HG03103 (cell line): ENCODE data around the gene PIAS1.
"Not testable (repeated sequence)": the region's sequence is repeated elsewhere in the genome, so short reads cannot be mapped to it uniquely, and the experiment has no call there.

Source experiments
- ATAC-seq: cut with Tn5 transposase; IDR thresholded peaks from one replicate; pipeline ENCODE4 v1.9.1; 2021; ENCODE audit warnings: low read depth; ENCODE audit not compliant: unreplicated experiment

PIAS1 gene

GRCh38 chr15:68113273-68113672 is 59.2 kb downstream of the PIAS1 start:
- no peak for ATAC-seq

- ATAC-seq = no peak
Measured at GRCh38 chr15:68113751-68114150, 59.6 kb downstream of the PIAS1 start.

- no peak for ATAC-seq
Measured at GRCh38 chr15:68114356-68114755, 60.2 kb downstream of the PIAS1 start.

- no peak for ATAC-seq
Measured at GRCh38 chr15:68114840-68115239, 60.7 kb downstream of the PIAS1 start.

GRCh38 chr15:68124700-68125099 is 70.6 kb downstream of the PIAS1 start:
- no peak for ATAC-seq

GRCh38 chr15:68126396-68126795 is 72.3 kb downstream of the PIAS1 start:
- ATAC-seq = no peak

GRCh38 chr15:68129072-68129471 is 75.0 kb downstream of the PIAS1 start:
- ATAC-seq = no peak

- no peak for ATAC-seq
Measured at GRCh38 chr15:68130851-68131250, 76.7 kb downstream of the PIAS1 start.

- ATAC-seq = no peak
Measured at GRCh38 chr15:68137096-68137495, 83.0 kb downstream of the PIAS1 start.

- no peak for ATAC-seq
Measured at GRCh38 chr15:68143129-68143528, 89.0 kb downstream of the PIAS1 start.

- no peak for ATAC-seq
Measured at GRCh38 chr15:68143785-68144184, 89.7 kb downstream of the PIAS1 start.

GRCh38 chr15:68145706-68146105 is 91.6 kb downstream of the PIAS1 start:
- no peak for ATAC-seq

GRCh38 chr15:68148039-68148438 is 93.9 kb downstream of the PIAS1 start:
- ATAC-seq = no peak

GRCh38 chr15:68149059-68149458 is 94.9 kb downstream of the PIAS1 start:
- no peak for ATAC-seq

- ATAC-seq = no peak
Measured at GRCh38 chr15:68150187-68150586, 96.1 kb downstream of the PIAS1 start.

GRCh38 chr15:68151277-68151676 is 97.2 kb downstream of the PIAS1 start:
- ATAC-seq = no peak

GRCh38 chr15:68152342-68152741 is 98.2 kb downstream of the PIAS1 start:
- no peak for ATAC-seq

GRCh38 chr15:68154923-68155559 is 100.9 kb downstream of the PIAS1 start:
- no peak for ATAC-seq

GRCh38 chr15:68157074-68157473 is 103.0 kb downstream of the PIAS1 start:
- no peak for ATAC-seq

- no peak for ATAC-seq
Measured at GRCh38 chr15:68158046-68158628, 104.0 kb downstream of the PIAS1 start.

GRCh38 chr15:68163191-68163590 is 109.1 kb downstream of the PIAS1 start:
- no peak for ATAC-seq

- no peak for ATAC-seq
Measured at GRCh38 chr15:68166847-68167246, 112.7 kb downstream of the PIAS1 start.

GRCh38 chr15:68172037-68172436 is 117.9 kb downstream of the PIAS1 start:
- not testable (repeated sequence) for ATAC-seq
